Measurements from ENCODE around the gene MIDN.

GRCh38 chr19:1283207-1283916 lies 35.0 kb downstream of the MIDN start:
- TF ChIP-seq CTCF (IDR thresholded peaks at IDR 0.05 in 4 of 5, conservative IDR thresholded peaks at IDR 0.05 in 1 of 5) (no peak), POLR2A (IDR thresholded peaks at IDR 0.05) (no peak)
